Measurements from ENCODE around the gene C1orf141. TPM values are rescaled to one million over a fixed set of nuclear protein-coding genes. Genes with fewer than 3 reads are reported as not detected.

Gene C1orf141
- total RNA-seq, 2 donors from 2014 or later = 5.4 TPM; not detected in 1

- Histone ChIP-seq H3K9me3 (no peaks in the 10 kb centered on the region), H3K4me3 (no peak overlapping the region), H3K27ac (no peak overlapping the region), H3K27me3 (replicated peaks; ENCODE audit: insufficient read depth) (no peaks in the 10 kb centered on the region), H3K36me3 (no peaks in the 10 kb centered on the region), H3K4me1 (replicated peaks) (no peaks in the 10 kb centered on the region)
- intact Hi-C loops (cut with DNase I) = no loop called here
- 94% methylated on average over 4 of the region's 4 CpGs for WGBS
- DNase-seq (ENCODE audit: low spot score) = no peak
- TF ChIP-seq POLR2A (IDR thresholded peaks at IDR 0.05) (no peak), POLR2AphosphoS5 (IDR thresholded peaks at IDR 0.05) (no peak)
- TF ChIP-seq, protein P1, sequence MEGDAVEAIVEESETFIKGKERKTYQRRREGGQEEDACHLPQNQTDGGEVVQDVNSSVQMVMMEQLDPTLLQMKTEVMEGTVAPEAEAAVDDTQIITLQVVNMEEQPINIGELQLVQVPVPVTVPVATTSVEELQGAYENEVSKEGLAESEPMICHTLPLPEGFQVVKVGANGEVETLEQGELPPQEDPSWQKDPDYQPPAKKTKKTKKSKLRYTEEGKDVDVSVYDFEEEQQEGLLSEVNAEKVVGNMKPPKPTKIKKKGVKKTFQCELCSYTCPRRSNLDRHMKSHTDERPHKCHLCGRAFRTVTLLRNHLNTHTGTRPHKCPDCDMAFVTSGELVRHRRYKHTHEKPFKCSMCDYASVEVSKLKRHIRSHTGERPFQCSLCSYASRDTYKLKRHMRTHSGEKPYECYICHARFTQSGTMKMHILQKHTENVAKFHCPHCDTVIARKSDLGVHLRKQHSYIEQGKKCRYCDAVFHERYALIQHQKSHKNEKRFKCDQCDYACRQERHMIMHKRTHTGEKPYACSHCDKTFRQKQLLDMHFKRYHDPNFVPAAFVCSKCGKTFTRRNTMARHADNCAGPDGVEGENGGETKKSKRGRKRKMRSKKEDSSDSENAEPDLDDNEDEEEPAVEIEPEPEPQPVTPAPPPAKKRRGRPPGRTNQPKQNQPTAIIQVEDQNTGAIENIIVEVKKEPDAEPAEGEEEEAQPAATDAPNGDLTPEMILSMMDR (IDR thresholded peaks at IDR 0.05) = no peak
Observed at GRCh38 chr1:67165468-67166041, 30.8 kb upstream of the C1orf141 start.

- intact Hi-C loops (cut with DNase I) = no loop called here
- H3K36me3 ChIP-seq = no peaks in the 10 kb centered on the region
- H3K9me3 ChIP-seq = no peaks in the 10 kb centered on the region
- TF ChIP-seq POLR2AphosphoS5 (IDR thresholded peaks at IDR 0.05) (no peak), POLR2A (IDR thresholded peaks at IDR 0.05) (no peak)
- H3K4me3 ChIP-seq = no peak overlapping the region
- 69% methylated on average over 2 of the region's 2 CpGs for WGBS
- H3K27ac ChIP-seq = no peak overlapping the region
- H3K4me1 ChIP-seq (replicated peaks) = no peaks in the 10 kb centered on the region
- DNase-seq (ENCODE audit: low spot score) = no peak
- H3K27me3 ChIP-seq (replicated peaks; ENCODE audit: insufficient read depth) = no peaks in the 10 kb centered on the region
Observed at GRCh38 chr1:67162954-67163353, 28.2 kb upstream of the C1orf141 start.

- TF ChIP-seq, protein P1 (IDR thresholded peaks at IDR 0.05) = no peak
- no peak for TF ChIP-seq POLR2AphosphoS5 (IDR thresholded peaks at IDR 0.05)
- no peak for TF ChIP-seq POLR2A (IDR thresholded peaks at IDR 0.05)
- no peak for DNase-seq (ENCODE audit: low spot score)
- Histone ChIP-seq H3K27me3 (replicated peaks; ENCODE audit: insufficient read depth) (no peaks in the 10 kb centered on the region), H3K4me1 (replicated peaks) (no peaks in the 10 kb centered on the region), H3K27ac (no peak overlapping the region), H3K36me3 (no peaks in the 10 kb centered on the region), H3K9me3 (no peaks in the 10 kb centered on the region), H3K4me3 (no peak overlapping the region)
- intact Hi-C loops (cut with DNase I) = no loop called here
- WGBS = 89% methylated on average over 2 of the region's 2 CpGs
Observed at GRCh38 chr1:67159233-67159632, 24.5 kb upstream of the C1orf141 start.

DNA sequence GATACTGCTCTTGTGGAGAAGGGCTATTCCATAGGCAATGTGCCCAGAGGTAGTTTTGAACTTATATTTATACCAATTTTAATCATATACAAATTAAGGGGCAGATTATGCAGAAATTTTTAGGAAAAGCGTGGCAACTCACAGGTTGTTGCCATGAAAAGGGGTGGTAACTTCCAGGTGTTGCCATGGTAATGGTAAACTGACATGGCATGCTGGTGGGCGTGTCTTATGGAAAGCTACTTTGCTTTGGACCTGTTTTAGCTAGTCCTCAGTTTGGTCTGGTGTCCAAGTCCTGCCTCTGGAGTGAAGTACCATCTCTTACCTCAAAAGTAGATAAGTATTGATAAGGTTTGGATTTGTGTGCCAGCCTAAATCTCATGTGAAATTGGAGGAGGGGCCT, 23.6 kb upstream of the C1orf141 start:
- intact Hi-C loops (cut with DNase I) = no loop called here
- no peak overlapping the region for H3K27ac ChIP-seq
- H3K9me3 ChIP-seq = no peaks in the 10 kb centered on the region
- no peak overlapping the region for H3K4me3 ChIP-seq
- no peak for DNase-seq (ENCODE audit: low spot score)
- TF ChIP-seq, protein P1 (IDR thresholded peaks at IDR 0.05) = no peak
- WGBS = 66% methylated on average over 2 of the region's 2 CpGs
- no peaks in the 10 kb centered on the region for H3K27me3 ChIP-seq (replicated peaks; ENCODE audit: insufficient read depth)
- H3K4me1 ChIP-seq (replicated peaks) = no peaks in the 10 kb centered on the region
- H3K36me3 ChIP-seq = no peaks in the 10 kb centered on the region

DNA sequence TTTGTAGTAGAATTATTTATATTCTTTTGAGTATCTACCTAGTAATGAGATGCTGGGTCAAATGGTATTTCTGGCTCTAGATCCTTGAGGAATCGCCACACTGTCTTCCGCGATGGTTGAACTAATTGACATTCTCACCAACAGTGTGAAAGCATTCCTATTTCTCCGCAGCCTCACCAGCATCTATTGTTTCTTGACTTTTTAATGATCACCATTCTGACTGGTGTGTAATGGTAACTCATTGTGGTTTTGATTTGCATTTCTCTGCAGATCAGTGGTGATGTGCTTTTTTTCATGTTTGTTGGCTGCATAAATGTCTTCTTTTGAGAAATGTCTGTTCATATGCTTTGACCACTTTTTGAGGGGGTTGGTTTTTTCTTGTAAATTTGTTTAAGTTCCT, 16.2 kb upstream of the C1orf141 start:
- no peak for TF ChIP-seq POLR2AphosphoS5 (IDR thresholded peaks at IDR 0.05)
- TF ChIP-seq POLR2A (IDR thresholded peaks at IDR 0.05) = no peak
- TF ChIP-seq, protein P1 (IDR thresholded peaks at IDR 0.05) = no peak
- Histone ChIP-seq H3K27me3 (replicated peaks; ENCODE audit: insufficient read depth) (no peaks in the 10 kb centered on the region), H3K36me3 (no peaks in the 10 kb centered on the region), H3K9me3 (no peaks in the 10 kb centered on the region), H3K27ac (no peak overlapping the region), H3K4me3 (no peak overlapping the region), H3K4me1 (replicated peaks) (peaks cover 3% of the 10 kb centered on the region)
- DNase-seq (ENCODE audit: low spot score) = no peak
- intact Hi-C loops (cut with DNase I) = loop anchor here (2.0 kb wide), 1 partner anchor 386 kb away; no protein-coding TSS in a partner anchor
- WGBS = 91% methylated on average over 4 of the region's 4 CpGs
